Measurements from ENCODE around the gene ZMIZ1. TPM values are rescaled to one million over a fixed set of nuclear protein-coding genes. Genes with fewer than 3 reads are reported as not detected.

ZMIZ1 gene
- total RNA-seq, 4 donors from 2014 or later, result 18.7 to 188 (median 36.7) TPM

GRCh38 chr10:79258894-79259293, 190.1 kb downstream of the ZMIZ1 start:
- Histone ChIP-seq H3K27me3 (no peaks in the 10 kb centered on the region), H3K27ac (peak overlapping the region; percentile 10 to 25), H3K4me1 (peaks cover 0 to 21% of the 10 kb centered on the region in 2 donors), H3K9me3 (no peaks in the 10 kb centered on the region), H3K4me3 (no peak overlapping the region), H3K36me3 (no peaks in the 10 kb centered on the region)
- TF ChIP-seq, protein P1, sequence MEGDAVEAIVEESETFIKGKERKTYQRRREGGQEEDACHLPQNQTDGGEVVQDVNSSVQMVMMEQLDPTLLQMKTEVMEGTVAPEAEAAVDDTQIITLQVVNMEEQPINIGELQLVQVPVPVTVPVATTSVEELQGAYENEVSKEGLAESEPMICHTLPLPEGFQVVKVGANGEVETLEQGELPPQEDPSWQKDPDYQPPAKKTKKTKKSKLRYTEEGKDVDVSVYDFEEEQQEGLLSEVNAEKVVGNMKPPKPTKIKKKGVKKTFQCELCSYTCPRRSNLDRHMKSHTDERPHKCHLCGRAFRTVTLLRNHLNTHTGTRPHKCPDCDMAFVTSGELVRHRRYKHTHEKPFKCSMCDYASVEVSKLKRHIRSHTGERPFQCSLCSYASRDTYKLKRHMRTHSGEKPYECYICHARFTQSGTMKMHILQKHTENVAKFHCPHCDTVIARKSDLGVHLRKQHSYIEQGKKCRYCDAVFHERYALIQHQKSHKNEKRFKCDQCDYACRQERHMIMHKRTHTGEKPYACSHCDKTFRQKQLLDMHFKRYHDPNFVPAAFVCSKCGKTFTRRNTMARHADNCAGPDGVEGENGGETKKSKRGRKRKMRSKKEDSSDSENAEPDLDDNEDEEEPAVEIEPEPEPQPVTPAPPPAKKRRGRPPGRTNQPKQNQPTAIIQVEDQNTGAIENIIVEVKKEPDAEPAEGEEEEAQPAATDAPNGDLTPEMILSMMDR (IDR thresholded peaks at IDR 0.05), result no peak
- no peak for TF ChIP-seq POLR2A (IDR thresholded peaks at IDR 0.05)
- DNase-seq, result no peak
- intact Hi-C loops (cut with DNase I; ENCODE audit: low total_unique reads), result no loop called here

- Histone ChIP-seq H3K4me1 (peaks cover 0 to 19% of the 10 kb centered on the region in 2 donors), H3K4me3 (no peak overlapping the region), H3K27ac (peak overlapping the region in 1 of 2 donors; percentile 76), H3K27me3 (no peaks in the 10 kb centered on the region), H3K36me3 (no peaks in the 10 kb centered on the region), H3K9me3 (no peaks in the 10 kb centered on the region)
- intact Hi-C loops (cut with DNase I; ENCODE audit: low total_unique reads), result no loop called here
- no peak for TF ChIP-seq POLR2A (IDR thresholded peaks at IDR 0.05)
- TF ChIP-seq, protein P1 (IDR thresholded peaks at IDR 0.05), result no peak
- DNase-seq, result no peak
These were observed 191.1 kb downstream of the ZMIZ1 start for GRCh38 chr10:79259834-79260233.

DNA sequence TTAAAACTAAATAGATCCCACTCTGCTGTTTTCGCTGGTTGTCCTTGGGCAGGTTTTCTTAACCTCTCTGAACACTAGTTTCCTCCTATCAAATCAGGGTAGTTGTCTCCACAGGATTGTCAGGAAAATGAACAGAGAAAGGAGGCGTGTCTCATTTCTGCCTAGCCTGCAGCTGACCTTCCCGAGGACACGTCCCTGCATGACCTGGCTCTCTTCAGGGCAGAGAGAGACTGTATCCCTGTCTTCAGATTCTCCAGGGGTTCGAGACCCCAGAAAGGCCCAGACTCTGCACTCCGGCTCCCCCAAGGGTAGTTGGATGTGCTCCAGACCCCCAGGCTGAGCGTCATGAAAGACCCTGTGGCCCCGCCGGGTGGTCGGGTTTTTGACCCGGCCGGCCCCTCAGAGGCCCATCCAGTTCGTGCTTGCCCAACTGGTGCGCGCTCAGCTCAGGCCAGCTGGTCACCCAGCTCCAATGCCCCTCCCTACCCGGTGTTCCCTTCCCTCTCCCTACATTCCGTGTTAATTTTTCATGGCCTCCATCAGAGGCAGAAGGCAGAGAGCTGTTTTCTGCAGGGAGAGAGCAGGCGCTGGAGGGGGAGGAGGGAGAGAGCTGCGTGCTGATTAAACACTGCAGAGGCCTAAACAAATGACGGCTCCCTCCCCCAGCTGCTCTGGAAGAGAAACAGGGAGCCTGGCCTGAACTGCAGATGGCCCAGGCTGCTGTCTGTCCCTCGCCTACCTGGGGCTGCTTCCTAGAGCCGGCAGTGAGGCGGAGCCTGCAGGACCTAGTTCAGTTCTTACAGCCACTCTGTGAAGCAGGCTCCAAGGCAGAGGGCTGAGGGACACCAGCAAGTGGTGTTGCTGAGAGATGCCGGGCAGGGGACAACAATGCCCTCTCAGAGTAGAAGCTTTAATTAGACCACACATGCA, 192.3 kb downstream of the ZMIZ1 start:
- H3K36me3 ChIP-seq, result no peaks in the 10 kb centered on the region
- peak; percentile 49 to 70 for DNase-seq
- no peak for TF ChIP-seq POLR2A (IDR thresholded peaks at IDR 0.05)
- TF ChIP-seq, protein P1 (IDR thresholded peaks at IDR 0.05), result no peak
- peak overlapping the region; percentile 69 to 76 for H3K27ac ChIP-seq
- H3K9me3 ChIP-seq, result no peaks in the 10 kb centered on the region
- no peaks in the 10 kb centered on the region for H3K27me3 ChIP-seq
- H3K4me1 ChIP-seq, result peaks cover 0 to 29% of the 10 kb centered on the region in 2 donors
- no peak overlapping the region for H3K4me3 ChIP-seq
- intact Hi-C loops (cut with DNase I; ENCODE audit: low total_unique reads), result no loop called here

DNA sequence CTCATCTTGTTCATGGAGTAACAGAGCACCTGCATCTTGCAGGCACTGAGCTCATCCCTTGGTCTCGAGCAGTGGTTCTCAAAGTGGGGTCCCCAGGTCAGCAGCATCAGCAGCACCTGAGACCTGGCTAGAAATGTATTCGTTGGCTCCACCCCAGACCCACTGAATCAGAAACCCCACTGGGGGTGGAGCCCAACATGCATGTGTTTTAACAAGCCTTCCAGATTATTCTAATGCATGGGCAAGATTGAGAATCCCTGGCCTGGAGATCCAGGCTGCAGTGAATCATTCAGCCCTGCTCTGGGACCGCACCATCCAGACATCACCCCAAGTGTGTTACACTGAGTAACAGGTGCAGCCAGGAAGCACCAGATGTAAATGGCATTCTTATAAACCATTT, 193.4 kb downstream of the ZMIZ1 start:
- Histone ChIP-seq H3K4me3 (no peak overlapping the region), H3K36me3 (no peaks in the 10 kb centered on the region), H3K27me3 (no peaks in the 10 kb centered on the region), H3K27ac (no peak overlapping the region), H3K4me1 (peaks cover 0 to 36% of the 10 kb centered on the region in 2 donors), H3K9me3 (no peaks in the 10 kb centered on the region)
- TF ChIP-seq, protein P1 (IDR thresholded peaks at IDR 0.05), result no peak
- no peak for TF ChIP-seq POLR2A (IDR thresholded peaks at IDR 0.05)
- intact Hi-C loops (cut with DNase I; ENCODE audit: low total_unique reads), result no loop called here
- DNase-seq, result no peak
